Nephron progenitor cell (in vitro differentiated cells): Measurements from ENCODE around the gene RANBP10.
"Not testable (repeated sequence)": the region's sequence is repeated elsewhere in the genome, so short reads cannot be mapped to it uniquely, and the experiment has no call there.

Experiments
- DNase-seq: peaks from one replicate; pipeline ENCODE4 v3.0.0; 2021
- H3K27ac Mint-ChIP-seq: 2 replicates; pipeline ENCODE4 v1.8.0; 2021; ENCODE audit warnings: mild to moderate bottlenecking, moderate library complexity, mixed read lengths
- H3K27me3 Mint-ChIP-seq: 2 replicates; pipeline ENCODE4 v1.8.0; 2021; ENCODE audit warnings: mild to moderate bottlenecking, low read depth, mixed read lengths; ENCODE audit not compliant: poor library complexity
- H3K36me3 Mint-ChIP-seq: 2 replicates; pipeline ENCODE4 v1.8.0; 2021; ENCODE audit warnings: low read depth, mixed read lengths
- H3K4me1 Mint-ChIP-seq: 2 replicates; pipeline ENCODE4 v1.8.0; 2021; ENCODE audit warnings: mixed read lengths
- H3K4me3 Mint-ChIP-seq: 2 replicates; pipeline ENCODE4 v1.8.0; 2021; ENCODE audit warnings: mild to moderate bottlenecking, moderate library complexity, mixed read lengths
- H3K9me3 Mint-ChIP-seq: 2 replicates; pipeline ENCODE4 v1.8.0; 2021; ENCODE audit warnings: mild to moderate bottlenecking, moderate library complexity, mixed read lengths
- TF ChIP-seq, protein P1 (sequence below): fragments of 200-600 bp; sonication (generic); IDR thresholded peaks from 2 replicates; pipeline ENCODE4 v1.5.0; 2021; ENCODE audit warnings: antibody characterized with exemption

Gene RANBP10

GRCh38 chr16:67760206-67760955 is 46.0 kb downstream of the RANBP10 start:
- Mint-ChIP-seq H3K36me3 (peaks cover 15% of the 10 kb centered on the region), H3K9me3 (no peaks in the 10 kb centered on the region), H3K27me3 (no peaks in the 10 kb centered on the region), H3K4me1 (peaks cover 5% of the 10 kb centered on the region), H3K4me3 (no peak overlapping the region), H3K27ac (peak overlapping the region; percentile 85)
- DNase-seq, result no peak
- TF ChIP-seq, protein P1, sequence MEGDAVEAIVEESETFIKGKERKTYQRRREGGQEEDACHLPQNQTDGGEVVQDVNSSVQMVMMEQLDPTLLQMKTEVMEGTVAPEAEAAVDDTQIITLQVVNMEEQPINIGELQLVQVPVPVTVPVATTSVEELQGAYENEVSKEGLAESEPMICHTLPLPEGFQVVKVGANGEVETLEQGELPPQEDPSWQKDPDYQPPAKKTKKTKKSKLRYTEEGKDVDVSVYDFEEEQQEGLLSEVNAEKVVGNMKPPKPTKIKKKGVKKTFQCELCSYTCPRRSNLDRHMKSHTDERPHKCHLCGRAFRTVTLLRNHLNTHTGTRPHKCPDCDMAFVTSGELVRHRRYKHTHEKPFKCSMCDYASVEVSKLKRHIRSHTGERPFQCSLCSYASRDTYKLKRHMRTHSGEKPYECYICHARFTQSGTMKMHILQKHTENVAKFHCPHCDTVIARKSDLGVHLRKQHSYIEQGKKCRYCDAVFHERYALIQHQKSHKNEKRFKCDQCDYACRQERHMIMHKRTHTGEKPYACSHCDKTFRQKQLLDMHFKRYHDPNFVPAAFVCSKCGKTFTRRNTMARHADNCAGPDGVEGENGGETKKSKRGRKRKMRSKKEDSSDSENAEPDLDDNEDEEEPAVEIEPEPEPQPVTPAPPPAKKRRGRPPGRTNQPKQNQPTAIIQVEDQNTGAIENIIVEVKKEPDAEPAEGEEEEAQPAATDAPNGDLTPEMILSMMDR, result no peak

- TF ChIP-seq, protein P1, result no peak
- H3K4me1 Mint-ChIP-seq, result peaks cover 5% of the 10 kb centered on the region
- H3K9me3 Mint-ChIP-seq, result no peaks in the 10 kb centered on the region
- peak overlapping the region; percentile 58 for H3K27ac Mint-ChIP-seq
- H3K36me3 Mint-ChIP-seq, result peaks cover 15% of the 10 kb centered on the region
- no peak for DNase-seq
- no peak overlapping the region for H3K4me3 Mint-ChIP-seq
- H3K27me3 Mint-ChIP-seq, result no peaks in the 10 kb centered on the region
Observed at GRCh38 chr16:67758966-67759365, 47.4 kb downstream of the RANBP10 start.

GRCh38 chr16:67758006-67758405 is 48.4 kb downstream of the RANBP10 start:
- DNase-seq, result no peak
- Mint-ChIP-seq H3K27me3 (no peaks in the 10 kb centered on the region), H3K4me1 (peaks cover 3% of the 10 kb centered on the region), H3K4me3 (no peak overlapping the region), H3K27ac (no peak overlapping the region), H3K9me3 (no peaks in the 10 kb centered on the region), H3K36me3 (peaks cover 17% of the 10 kb centered on the region)
- TF ChIP-seq, protein P1, result no peak

DNA sequence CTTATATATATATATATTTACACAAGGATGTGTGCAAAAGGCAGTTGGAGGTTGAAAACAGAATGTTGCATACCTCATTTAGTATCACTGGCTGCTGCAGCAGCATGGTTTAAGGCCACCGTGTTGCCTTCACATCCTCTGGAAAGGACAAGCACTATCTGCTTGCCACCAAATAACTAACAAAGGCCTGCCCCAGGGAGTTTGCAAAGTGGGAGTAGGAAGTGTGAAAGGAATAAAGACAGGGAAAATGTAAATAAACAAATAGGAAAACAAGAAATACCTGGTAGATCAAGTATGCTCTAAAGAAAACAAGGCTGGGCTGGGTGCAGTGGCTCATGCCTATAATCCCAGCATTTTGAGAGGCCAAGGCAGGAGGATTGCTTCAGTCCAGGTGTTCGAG is 53.7 kb downstream of the RANBP10 start:
- no peaks in the 10 kb centered on the region for H3K9me3 Mint-ChIP-seq
- DNase-seq, result no peak

DNA sequence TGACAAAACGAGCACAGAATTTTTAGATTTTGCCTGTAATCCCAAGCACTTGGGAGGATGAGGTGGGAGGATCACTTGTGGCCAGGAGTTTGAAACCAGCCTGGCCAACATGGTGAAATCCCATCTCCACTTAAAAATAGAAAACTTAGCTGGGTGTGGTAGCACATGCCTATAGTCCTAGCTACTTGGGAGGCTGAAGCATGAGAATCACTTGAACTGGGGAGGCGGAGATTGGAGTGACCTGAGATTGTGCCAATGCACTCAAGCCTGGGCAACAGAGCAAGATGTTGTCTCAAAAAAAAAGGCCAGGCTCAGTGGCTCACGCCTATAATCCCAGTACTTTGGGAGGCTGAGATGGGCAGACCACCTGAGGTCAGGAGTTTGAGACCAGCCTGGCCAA is 55.0 kb downstream of the RANBP10 start:
- H3K4me1 Mint-ChIP-seq, H3K4me3 Mint-ChIP-seq, H3K9me3 Mint-ChIP-seq, DNase-seq, H3K27me3 Mint-ChIP-seq, H3K27ac Mint-ChIP-seq: not testable (repeated sequence)
- H3K36me3 Mint-ChIP-seq, result peaks cover 25% of the 10 kb centered on the region

More for the DNA sequence above, 53.7 kb downstream of the RANBP10 start:
- H3K27me3 Mint-ChIP-seq, result no peaks in the 10 kb centered on the region
- no peaks in the 10 kb centered on the region for H3K4me1 Mint-ChIP-seq
- H3K4me3 Mint-ChIP-seq, result no peak overlapping the region
- no peak overlapping the region for H3K27ac Mint-ChIP-seq
- H3K36me3 Mint-ChIP-seq, result peaks cover 16% of the 10 kb centered on the region
- TF ChIP-seq, protein P1, result no peak

- TF ChIP-seq, protein P1, result no peak
- H3K36me3 Mint-ChIP-seq, result peaks cover 28% of the 10 kb centered on the region
- no peak for DNase-seq
- no peaks in the 10 kb centered on the region for H3K4me1 Mint-ChIP-seq
- peak overlapping the region; percentile 49 for H3K27ac Mint-ChIP-seq
- no peaks in the 10 kb centered on the region for H3K9me3 Mint-ChIP-seq
- no peaks in the 10 kb centered on the region for H3K27me3 Mint-ChIP-seq
- H3K4me3 Mint-ChIP-seq, result no peak overlapping the region
Observed at GRCh38 chr16:67750466-67750865, 55.9 kb downstream of the RANBP10 start.
